WTC11 (cell line): ENCODE results near the gene UBASH3B.

Experiments
- ATF1 ChIP-seq: sonication (generic); formaldehyde crosslinking; IDR thresholded peaks from 2 replicates; pipeline ENCODE4 v1.8.1; 2023; ENCODE audit warnings: mild to moderate bottlenecking, moderate library complexity, missing genetic modification reagents
- CREM ChIP-seq: sonication (generic); formaldehyde crosslinking; IDR thresholded peaks from 2 replicates; pipeline ENCODE4 v1.8.1; 2022; ENCODE audit warnings: mild to moderate bottlenecking, missing genetic modification reagents, moderate library complexity
- CTCF ChIP-seq: fragments of 200-600 bp; IDR thresholded peaks from 2 replicates; pipeline ENCODE4 v1.8.0; 2022; ENCODE audit warnings: antibody characterized with exemption
- E2F5 ChIP-seq: sonication (generic); formaldehyde crosslinking; IDR thresholded peaks from 2 replicates; pipeline ENCODE4 v1.8.1; 2022; ENCODE audit warnings: mild to moderate bottlenecking, moderate library complexity, missing genetic modification reagents
- ETV6 ChIP-seq: sonication (generic); formaldehyde crosslinking; IDR thresholded peaks from 2 replicates; pipeline ENCODE4 v1.8.1; 2022; ENCODE audit warnings: mild to moderate bottlenecking, missing genetic modification reagents
- FOXK1 ChIP-seq: sonication (generic); formaldehyde crosslinking; IDR thresholded peaks from 2 replicates; pipeline ENCODE4 v1.8.0; 2022; ENCODE audit warnings: mild to moderate bottlenecking, moderate library complexity, missing genetic modification reagents
- KAT7 ChIP-seq: sonication (generic); formaldehyde crosslinking; IDR thresholded peaks from 2 replicates; pipeline ENCODE4 v1.8.1; 2023; ENCODE audit warnings: missing genetic modification reagents, mild to moderate bottlenecking, borderline replicate concordance
- PREB ChIP-seq: sonication (generic); formaldehyde crosslinking; IDR thresholded peaks from 2 replicates; pipeline ENCODE4 v1.8.1; 2022; ENCODE audit warnings: mild to moderate bottlenecking, missing genetic modification reagents, moderate library complexity, borderline replicate concordance
- USF1 ChIP-seq: sonication (generic); formaldehyde crosslinking; IDR thresholded peaks from 2 replicates; pipeline ENCODE4 v1.8.0; 2022; ENCODE audit warnings: mild to moderate bottlenecking, missing genetic modification reagents

- TF ChIP-seq CREM (CRISPR knock-in tag) (no peak), KAT7 (CRISPR knock-in tag) (no peak), ATF1 (CRISPR knock-in tag) (no peak), FOXK1 (CRISPR knock-in tag) (no peak), CTCF (no peak), ETV6 (CRISPR knock-in tag) (no peak), USF1 (no peak), E2F5 (CRISPR knock-in tag) (no peak), PREB (CRISPR knock-in tag) (no peak)
Observed at GRCh38 chr11:122763108-122763507, 107.6 kb downstream of the UBASH3B start.
